HepG2 (cell line): ENCODE results near the gene ZIC4. TPM values are rescaled to one million over a fixed set of nuclear protein-coding genes. Genes with fewer than 3 reads are reported as not detected.

ENCODE experiments used
- ATAC-seq: fragments of 200-7000 bp; cut with Tn5 transposase; 3 replicates; pipeline ENCODE4 v1.9.1; 2020; ENCODE audit warnings: mild to moderate bottlenecking, moderate library complexity
- BruUV-seq: library from RNA; stranded (reverse); fragments of 400-500 nt; replicated peaks from 2 replicates; lab custom pipeline; 2021; lab: Mats Ljungman, UMichigan
- CTCF ChIA-PET: fragments of 300-600 bp; formaldehyde crosslinking; extraction: SDS; loops from one replicate; lab custom pipeline; 2021; ENCODE audit warnings: low total read pairs, inconsistent platforms, low intra/inter-chr PET ratio; lab: Yijun Ruan, JAX
- POLR2A ChIA-PET: fragments of 350-600 bp; sonication (Branson Sonifier 250); formaldehyde crosslinking; loops from one replicate; lab custom pipeline; 2020; ENCODE audit warnings: antibody characterized with exemption, inconsistent platforms; lab: Yijun Ruan, JAX
- DNase-seq: peaks from one replicate; pipeline ENCODE4 v3.0.0-alpha.2; 2015; ENCODE audit warnings: low spot score
- FAIRE-seq: peaks from 3 replicates; lab custom pipeline; 2011; peaks lifted over from hg19 to GRCh38; lab: Jason Lieb, UNC
- H2AFZ ChIP-seq: one replicate; pipeline ENCODE4 v1.6.1; 2011; ENCODE audit warnings: low read length, inconsistent platforms
- H3K27ac ChIP-seq: fragments of 300-600 bp; 3 replicates; pipeline ENCODE4 v1.8.0; 2011; ENCODE audit warnings: mixed run types, mild to moderate bottlenecking, mixed read lengths, low read length, inconsistent platforms; ENCODE audit not compliant: insufficient read depth; ENCODE audit errors: extremely low read length
- H3K27me3 ChIP-seq, 2 experiments: fragments of 200-600 bp in 1 of 2; 2 replicates in 1 of 2; 3 replicates in 1 of 2; pipeline versions ENCODE4 v1.6.0 to v1.8.0; 2011; ENCODE audit warnings: low read length in 2 of 2, mild to moderate bottlenecking in 2 of 2, moderate library complexity in 2 of 2, inconsistent platforms in 1 of 2; ENCODE audit not compliant: insufficient read depth in 2 of 2, control insufficient read depth in 1 of 2
- H3K36me3 ChIP-seq, 2 experiments: fragments of 200-600 bp in 1 of 2; replicated peaks in 1 of 2; 2 replicates in 1 of 2; 3 replicates in 1 of 2; pipeline versions ENCODE4 v1.5.1 to v1.8.0; 2011; ENCODE audit warnings: low read length in 2 of 2, inconsistent platforms in 1 of 2; ENCODE audit not compliant: insufficient read depth in 2 of 2, control insufficient read depth in 1 of 2
- H3K4me1 ChIP-seq: 2 replicates; pipeline ENCODE4 v1.5.1; 2012; ENCODE audit warnings: low read length, inconsistent platforms; ENCODE audit not compliant: insufficient read depth
- H3K4me2 ChIP-seq: 2 replicates; pipeline ENCODE4 v1.6.0; 2011; ENCODE audit warnings: low read depth, low read length, inconsistent platforms
- H3K4me3 ChIP-seq, 3 experiments: fragments of 200-600 bp in 1 of 3; sonication (generic), shearing (Covaris generic) in 1 of 3; replicated peaks in 1 of 3; 2 replicates each; pipeline ENCODE4 v1.5.1; 2011 to 2016; ENCODE audit warnings: low read length in 3 of 3, inconsistent platforms in 2 of 3, low read depth in 2 of 3, mild to moderate bottlenecking in 2 of 3, control low read depth in 1 of 3, mixed read lengths in 1 of 3; ENCODE audit not compliant: insufficient read depth in 1 of 3
- H3K79me2 ChIP-seq: one replicate; pipeline ENCODE4 v1.6.1; 2011; ENCODE audit warnings: low read length, inconsistent platforms; ENCODE audit not compliant: insufficient read depth
- H3K9ac ChIP-seq: 2 replicates; pipeline ENCODE4 v1.6.0; 2011; ENCODE audit warnings: mild to moderate bottlenecking, low read depth, low read length, inconsistent platforms; ENCODE audit not compliant: insufficient read depth
- H3K9me3 ChIP-seq: 2 replicates; pipeline ENCODE4 v1.5.1; 2012; ENCODE audit warnings: mild to moderate bottlenecking, low read length
- H4K20me1 ChIP-seq: 2 replicates; pipeline ENCODE4 v1.6.0; 2011; ENCODE audit warnings: inconsistent platforms, mild to moderate bottlenecking, low read length, moderate library complexity; ENCODE audit not compliant: insufficient read depth
- FOXA1 ChIP-seq, 2 experiments: fragments of 450-650 bp in 1 of 2; sonication (generic) in 1 of 2; formaldehyde crosslinking in 1 of 2; IDR thresholded peaks; 2 replicates each; pipeline versions ENCODE4 v1.4.0 to v1.6.1; 2016 to 2020; ENCODE audit warnings: missing genetic modification reagents in 1 of 2
- SMC3 ChIP-seq: IDR thresholded peaks from 2 replicates; pipeline ENCODE4 v1.6.1; 2011; ENCODE audit warnings: low read length, improper control_type of control experiment
- STAG1 ChIP-seq: sonication (generic); formaldehyde crosslinking; IDR thresholded peaks from 2 replicates; pipeline ENCODE4 v1.4.0; 2020; ENCODE audit warnings: missing genetic modification reagents
- ZNF354B ChIP-seq: sonication (generic); formaldehyde crosslinking; IDR thresholded peaks from 2 replicates; pipeline ENCODE4 v1.8.0; 2022; ENCODE audit warnings: mild to moderate bottlenecking, missing genetic modification reagents
- ZNF709 ChIP-seq: sonication (generic); formaldehyde crosslinking; IDR thresholded peaks from 2 replicates; pipeline ENCODE4 v1.5.0; 2020; ENCODE audit warnings: mild to moderate bottlenecking, missing genetic modification reagents
- WGBS: methylation state at CpG from one replicate; pipeline ENCODE4 v1.1.6; 2017; ENCODE audit warnings: low lambda C conversion rate; 5-methylcytosine and 5-hydroxymethylcytosine counted together
- in situ Hi-C: cut with HindIII; loops from 2 replicates; pipeline ENCODE4 v1.10.0; 2017; ENCODE audit warnings: low pct_unique_long_range_greater_than_20kb; ENCODE audit not compliant: extremely low pct_ligation_motif_present
- intact Hi-C: fragments of 100-400 bp; cut with micrococcal nuclease; formaldehyde crosslinking; loops from one replicate; pipeline ENCODE4 v1.10.0; 2022; ENCODE audit not compliant: unreplicated experiment
- polyA plus RNA-seq, 8 experiments: library from polyadenylated mRNA; depleted of rRNA in 3 of 8; stranded (reverse) in 7 of 8; unstranded in 1 of 8; fragments of >200 nt; fragmentation: Illumina TruSeq in 4 of 8; extraction: Trizol in 4 of 8; gene quantifications; 2 replicates each; pipeline versions ENCODE4 v1.2.1 to v1.2.3, GENCODE V29; 2011 to 2016; ENCODE audit warnings: low read depth in 4 of 8, missing spikeins in 1 of 8, mixed read lengths in 1 of 8; ENCODE audit not compliant: insufficient read depth in 1 of 8
- total RNA-seq, 5 experiments: library from RNA; depleted of rRNA; stranded (reverse); fragments of >200 nt; fragmentation: Illumina TruSeq; extraction: Trizol; gene quantifications; 2 replicates each; pipeline ENCODE4 v1.2.3, GENCODE V29; 2016; ENCODE audit warnings: low read depth in 1 of 5
- TF ChIP-seq, protein P1 (sequence below): sonication (generic); formaldehyde crosslinking; IDR thresholded peaks from 2 replicates; pipeline ENCODE4 v1.5.0; 2020; ENCODE audit warnings: mild to moderate bottlenecking, missing genetic modification reagents, moderate library complexity

Gene ZIC4
- total and polyA plus RNA-seq, 2 of the 13 experiments (the other 11 are each of a cell fraction or from before 2014, with no cell fraction given) = not detected

DNA sequence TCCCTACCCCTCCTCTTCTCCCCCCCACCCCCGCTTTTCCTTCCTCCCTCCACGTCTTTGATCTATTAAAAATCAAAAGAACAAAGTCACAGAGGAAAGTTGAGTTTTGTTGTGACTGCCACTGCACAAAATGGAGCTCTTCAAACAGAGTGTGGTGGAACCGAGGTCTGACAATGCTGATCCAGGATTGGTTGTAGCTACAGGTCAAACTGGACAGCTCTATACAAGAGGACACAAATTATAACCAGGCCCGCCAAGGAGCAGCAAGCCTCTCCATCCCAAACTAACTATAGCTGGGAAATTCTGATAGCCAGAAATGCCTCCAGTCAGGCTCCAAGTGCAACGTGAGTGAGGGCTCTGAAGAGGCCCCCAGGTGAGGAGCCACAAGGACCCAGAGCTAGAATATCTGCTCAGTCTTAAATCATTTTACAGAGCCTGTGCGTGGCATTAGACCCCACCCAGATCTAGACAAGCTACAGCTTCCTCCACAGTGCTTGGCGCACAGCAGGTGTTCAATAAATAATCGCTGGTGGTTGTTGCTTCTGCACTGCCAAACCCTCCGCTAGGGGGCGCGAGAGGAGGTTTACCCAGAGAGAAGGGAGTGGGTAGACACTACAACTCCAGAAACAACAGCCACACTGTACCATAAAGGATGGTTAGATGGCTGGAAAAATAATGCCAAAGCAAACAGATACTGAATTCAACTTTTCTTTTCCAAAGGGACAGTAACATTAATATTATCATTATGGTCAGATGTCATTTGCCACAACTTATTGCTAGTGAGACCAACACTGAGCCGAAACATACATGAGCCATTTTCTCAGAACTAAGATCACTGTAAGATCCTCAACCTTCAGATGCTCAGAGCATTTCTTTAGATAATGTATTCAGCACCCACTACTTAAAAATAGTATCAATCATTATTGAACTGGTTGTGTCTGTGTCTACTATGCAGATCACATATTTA is 44.6 kb downstream of the ZIC4 start:
- Histone ChIP-seq H3K4me1 (no peaks in the 10 kb centered on the region), H3K36me3 (no peaks in the 10 kb centered on the region), H4K20me1 (no peaks in the 10 kb centered on the region), H3K4me2 (no peak overlapping the region), H3K27me3 (peaks cover 3 to 35% of the 10 kb centered on the region in 2 experiments; a peak in 3 of 5 replicates), H3K9ac (no peak overlapping the region), H2AFZ (no peak overlapping the region), H3K79me2 (no peaks in the 10 kb centered on the region), H3K4me3 (no peak overlapping the region), H3K27ac (no peak overlapping the region), H3K9me3 (no peaks in the 10 kb centered on the region)
- no TSS peak for BruUV-seq
- DNase-seq (peak; percentile 23), ATAC-seq (peak; percentile 91), FAIRE-seq (no peak)
- WGBS = 9% methylated on average over 12 of the region's 12 CpGs
- in situ Hi-C loops (no loop called here), intact Hi-C loops (loop anchor here (10.0 kb wide), 2 partner anchors 253 to 1207 kb away; no protein-coding TSS in a partner anchor)
- TF ChIP-seq FOXA1 (IDR thresholded peaks at IDR 0.05) (no peak), FOXA1 (CRISPR knock-in tag; IDR thresholded peaks at IDR 0.05) (0 out of 2 replicates have a peak, but pooled peaks have one; percentile 17), ZNF354B (no peak), ZNF709 (no peak), STAG1 (peak; percentile 56), SMC3 (peak; percentile 46; the same call in 1 of the 2 replicates)
- TF ChIP-seq, protein P1, sequence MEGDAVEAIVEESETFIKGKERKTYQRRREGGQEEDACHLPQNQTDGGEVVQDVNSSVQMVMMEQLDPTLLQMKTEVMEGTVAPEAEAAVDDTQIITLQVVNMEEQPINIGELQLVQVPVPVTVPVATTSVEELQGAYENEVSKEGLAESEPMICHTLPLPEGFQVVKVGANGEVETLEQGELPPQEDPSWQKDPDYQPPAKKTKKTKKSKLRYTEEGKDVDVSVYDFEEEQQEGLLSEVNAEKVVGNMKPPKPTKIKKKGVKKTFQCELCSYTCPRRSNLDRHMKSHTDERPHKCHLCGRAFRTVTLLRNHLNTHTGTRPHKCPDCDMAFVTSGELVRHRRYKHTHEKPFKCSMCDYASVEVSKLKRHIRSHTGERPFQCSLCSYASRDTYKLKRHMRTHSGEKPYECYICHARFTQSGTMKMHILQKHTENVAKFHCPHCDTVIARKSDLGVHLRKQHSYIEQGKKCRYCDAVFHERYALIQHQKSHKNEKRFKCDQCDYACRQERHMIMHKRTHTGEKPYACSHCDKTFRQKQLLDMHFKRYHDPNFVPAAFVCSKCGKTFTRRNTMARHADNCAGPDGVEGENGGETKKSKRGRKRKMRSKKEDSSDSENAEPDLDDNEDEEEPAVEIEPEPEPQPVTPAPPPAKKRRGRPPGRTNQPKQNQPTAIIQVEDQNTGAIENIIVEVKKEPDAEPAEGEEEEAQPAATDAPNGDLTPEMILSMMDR (CRISPR knock-in tag) = peak; percentile 77
- CTCF ChIA-PET = interaction anchor here (1.2 kb wide), 1 partner anchor 1586 kb away, joined by 3 read pairs; no protein-coding TSS in a partner anchor
- POLR2A ChIA-PET = no interaction called here
